Gastrocnemius medialis (tissue), 4 donors: ENCODE data around the gene NELFA.

Source experiments
- CTCF ChIP-seq, 5 experiments: fragments of 450-650 bp in 3 of 5; fragments of 200-600 bp in 2 of 5; sonication (generic) in 2 of 5; IDR thresholded peaks in 4 of 5; conservative IDR thresholded peaks in 1 of 5; 1 replicate in 4 of 5; 2 replicates in 1 of 5; pipeline ENCODE4 v1.5.1; 2016 to 2019; ENCODE audit warnings: antibody characterized with exemption in 5 of 5, mild to moderate bottlenecking in 3 of 5, moderate library complexity in 3 of 5
- POLR2A ChIP-seq, 2 donors: fragments of 450-650 bp; IDR thresholded peaks; one replicate each; pipeline ENCODE4 v1.6.1; 2017; ENCODE audit warnings: antibody characterized with exemption in 2 of 2, mild to moderate bottlenecking in 2 of 2, moderate library complexity in 2 of 2

GRCh38 chr4:1998296-1998695 is 10.5 kb downstream of the NELFA start:
- TF ChIP-seq POLR2A (IDR thresholded peaks at IDR 0.05) (no peak), CTCF (IDR thresholded peaks at IDR 0.05 in 4 of 5, conservative IDR thresholded peaks at IDR 0.05 in 1 of 5) (no peak)
